ENCODE measurements around the gene PRR16. TPM values are rescaled to one million over a fixed set of nuclear protein-coding genes. Genes with fewer than 3 reads are reported as not detected.

PRR16 gene
- total and polyA plus RNA-seq, 2 experiments from 2014 or later = 1.0 to 1.7 TPM

DNA sequence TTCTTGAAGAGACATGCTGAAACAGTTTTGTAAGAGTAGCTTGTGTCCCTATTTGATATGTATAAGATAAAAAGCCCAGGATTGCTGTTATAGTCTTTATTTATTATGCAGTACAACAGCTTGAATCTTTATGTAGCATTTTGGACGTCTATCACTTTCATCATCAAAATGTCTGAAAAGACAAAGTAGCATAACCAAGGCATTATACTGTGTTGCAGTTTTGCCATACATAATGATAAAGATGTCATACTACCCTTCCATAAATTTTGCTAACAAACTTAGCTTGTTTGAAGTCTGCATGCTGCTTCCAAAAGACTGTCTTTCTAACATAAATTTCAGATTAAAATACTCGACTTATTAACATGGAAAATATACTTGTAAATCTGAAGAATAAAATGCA lies 127.8 kb downstream of the PRR16 start (continued):
- TF ChIP-seq, protein P1, sequence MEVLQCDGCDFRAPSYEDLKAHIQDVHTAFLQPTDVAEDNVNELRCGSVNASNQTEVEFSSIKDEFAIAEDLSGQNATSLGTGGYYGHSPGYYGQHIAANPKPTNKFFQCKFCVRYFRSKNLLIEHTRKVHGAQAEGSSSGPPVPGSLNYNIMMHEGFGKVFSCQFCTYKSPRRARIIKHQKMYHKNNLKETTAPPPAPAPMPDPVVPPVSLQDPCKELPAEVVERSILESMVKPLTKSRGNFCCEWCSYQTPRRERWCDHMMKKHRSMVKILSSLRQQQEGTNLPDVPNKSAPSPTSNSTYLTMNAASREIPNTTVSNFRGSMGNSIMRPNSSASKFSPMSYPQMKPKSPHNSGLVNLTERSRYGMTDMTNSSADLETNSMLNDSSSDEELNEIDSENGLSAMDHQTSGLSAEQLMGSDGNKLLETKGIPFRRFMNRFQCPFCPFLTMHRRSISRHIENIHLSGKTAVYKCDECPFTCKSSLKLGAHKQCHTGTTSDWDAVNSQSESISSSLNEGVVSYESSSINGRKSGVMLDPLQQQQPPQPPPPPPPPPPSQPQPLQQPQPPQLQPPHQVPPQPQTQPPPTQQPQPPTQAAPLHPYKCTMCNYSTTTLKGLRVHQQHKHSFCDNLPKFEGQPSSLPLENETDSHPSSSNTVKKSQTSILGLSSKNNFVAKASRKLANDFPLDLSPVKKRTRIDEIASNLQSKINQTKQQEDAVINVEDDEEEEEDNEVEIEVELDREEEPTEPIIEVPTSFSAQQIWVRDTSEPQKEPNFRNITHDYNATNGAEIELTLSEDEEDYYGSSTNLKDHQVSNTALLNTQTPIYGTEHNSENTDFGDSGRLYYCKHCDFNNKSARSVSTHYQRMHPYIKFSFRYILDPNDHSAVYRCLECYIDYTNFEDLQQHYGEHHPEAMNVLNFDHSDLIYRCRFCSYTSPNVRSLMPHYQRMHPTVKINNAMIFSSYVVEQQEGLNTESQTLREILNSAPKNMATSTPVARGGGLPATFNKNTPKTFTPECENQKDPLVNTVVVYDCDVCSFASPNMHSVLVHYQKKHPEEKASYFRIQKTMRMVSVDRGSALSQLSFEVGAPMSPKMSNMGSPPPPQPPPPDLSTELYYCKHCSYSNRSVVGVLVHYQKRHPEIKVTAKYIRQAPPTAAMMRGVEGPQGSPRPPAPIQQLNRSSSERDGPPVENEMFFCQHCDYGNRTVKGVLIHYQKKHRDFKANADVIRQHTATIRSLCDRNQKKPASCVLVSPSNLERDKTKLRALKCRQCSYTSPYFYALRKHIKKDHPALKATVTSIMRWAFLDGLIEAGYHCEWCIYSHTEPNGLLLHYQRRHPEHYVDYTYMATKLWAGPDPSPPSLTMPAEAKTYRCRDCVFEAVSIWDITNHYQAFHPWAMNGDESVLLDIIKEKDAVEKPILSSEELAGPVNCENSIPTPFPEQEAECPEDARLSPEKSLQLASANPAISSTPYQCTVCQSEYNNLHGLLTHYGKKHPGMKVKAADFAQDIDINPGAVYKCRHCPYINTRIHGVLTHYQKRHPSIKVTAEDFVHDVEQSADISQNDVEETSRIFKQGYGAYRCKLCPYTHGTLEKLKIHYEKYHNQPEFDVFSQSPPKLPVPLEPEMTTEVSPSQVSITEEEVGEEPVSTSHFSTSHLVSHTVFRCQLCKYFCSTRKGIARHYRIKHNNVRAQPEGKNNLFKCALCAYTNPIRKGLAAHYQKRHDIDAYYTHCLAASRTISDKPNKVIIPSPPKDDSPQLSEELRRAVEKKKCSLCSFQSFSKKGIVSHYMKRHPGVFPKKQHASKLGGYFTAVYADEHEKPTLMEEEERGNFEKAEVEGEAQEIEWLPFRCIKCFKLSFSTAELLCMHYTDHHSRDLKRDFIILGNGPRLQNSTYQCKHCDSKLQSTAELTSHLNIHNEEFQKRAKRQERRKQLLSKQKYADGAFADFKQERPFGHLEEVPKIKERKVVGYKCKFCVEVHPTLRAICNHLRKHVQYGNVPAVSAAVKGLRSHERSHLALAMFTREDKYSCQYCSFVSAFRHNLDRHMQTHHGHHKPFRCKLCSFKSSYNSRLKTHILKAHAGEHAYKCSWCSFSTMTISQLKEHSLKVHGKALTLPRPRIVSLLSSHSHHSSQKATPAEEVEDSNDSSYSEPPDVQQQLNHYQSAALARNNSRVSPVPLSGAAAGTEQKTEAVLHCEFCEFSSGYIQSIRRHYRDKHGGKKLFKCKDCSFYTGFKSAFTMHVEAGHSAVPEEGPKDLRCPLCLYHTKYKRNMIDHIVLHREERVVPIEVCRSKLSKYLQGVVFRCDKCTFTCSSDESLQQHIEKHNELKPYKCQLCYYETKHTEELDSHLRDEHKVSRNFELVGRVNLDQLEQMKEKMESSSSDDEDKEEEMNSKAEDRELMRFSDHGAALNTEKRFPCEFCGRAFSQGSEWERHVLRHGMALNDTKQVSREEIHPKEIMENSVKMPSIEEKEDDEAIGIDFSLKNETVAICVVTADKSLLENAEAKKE (CRISPR knock-in tag; IDR thresholded peaks at IDR 0.05) = no peak
- no peak for TF ChIP-seq ZNF331 (CRISPR knock-in tag; IDR thresholded peaks at IDR 0.05; ENCODE audit: low read depth)
- TF ChIP-seq, protein P2, sequence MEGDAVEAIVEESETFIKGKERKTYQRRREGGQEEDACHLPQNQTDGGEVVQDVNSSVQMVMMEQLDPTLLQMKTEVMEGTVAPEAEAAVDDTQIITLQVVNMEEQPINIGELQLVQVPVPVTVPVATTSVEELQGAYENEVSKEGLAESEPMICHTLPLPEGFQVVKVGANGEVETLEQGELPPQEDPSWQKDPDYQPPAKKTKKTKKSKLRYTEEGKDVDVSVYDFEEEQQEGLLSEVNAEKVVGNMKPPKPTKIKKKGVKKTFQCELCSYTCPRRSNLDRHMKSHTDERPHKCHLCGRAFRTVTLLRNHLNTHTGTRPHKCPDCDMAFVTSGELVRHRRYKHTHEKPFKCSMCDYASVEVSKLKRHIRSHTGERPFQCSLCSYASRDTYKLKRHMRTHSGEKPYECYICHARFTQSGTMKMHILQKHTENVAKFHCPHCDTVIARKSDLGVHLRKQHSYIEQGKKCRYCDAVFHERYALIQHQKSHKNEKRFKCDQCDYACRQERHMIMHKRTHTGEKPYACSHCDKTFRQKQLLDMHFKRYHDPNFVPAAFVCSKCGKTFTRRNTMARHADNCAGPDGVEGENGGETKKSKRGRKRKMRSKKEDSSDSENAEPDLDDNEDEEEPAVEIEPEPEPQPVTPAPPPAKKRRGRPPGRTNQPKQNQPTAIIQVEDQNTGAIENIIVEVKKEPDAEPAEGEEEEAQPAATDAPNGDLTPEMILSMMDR (conservative IDR thresholded peaks at IDR 0.05; ENCODE audit: low read depth in 2 of 2) = no peak
- no peak for TF ChIP-seq EZH2phosphoT487 (IDR thresholded peaks at IDR 0.05; ENCODE audit: unreplicated experiment)
- no peak for TF ChIP-seq POLR2AphosphoS5 (IDR thresholded peaks at IDR 0.05; ENCODE audit: low read depth)
- no peak for TF ChIP-seq STAT1 (IDR thresholded peaks at IDR 0.05; ENCODE audit: unreplicated experiment)
- TF ChIP-seq EZH2 (IDR thresholded peaks at IDR 0.05; ENCODE audit: low read depth, unreplicated experiment) = no peak
- TF ChIP-seq NANOG (IDR thresholded peaks at IDR 0.05; ENCODE audit: borderline replicate concordance) = no peak
- TF ChIP-seq JUNB (IDR thresholded peaks at IDR 0.05; ENCODE audit: unreplicated experiment) = no peak
- TF ChIP-seq CREB1 (CRISPR knock-in tag; IDR thresholded peaks at IDR 0.05; ENCODE audit: low read depth) = no peak

All from GM23338 (cell line).